Naive thymus-derived CD8-positive, alpha-beta T cell (primary cell): ENCODE results near the gene TMEM86A. TPM values are rescaled to one million over a fixed set of nuclear protein-coding genes. Genes with fewer than 3 reads are reported as not detected.
A peak's percentile ranks its signal among the peaks of the same experiment; 100 is the strongest.

ENCODE experiments used
- ATAC-seq, 2 donors: fragments of 150-1000 bp; cut with Tn5 transposase in 1 of 2; sonication (Bioruptor Pico), chemical (Tn5 transposase) in 1 of 2; 1 replicate in 1 of 2; 2 replicates in 1 of 2; pipeline ENCODE4 v1.10.0; 2021; ENCODE audit warnings: mild to moderate bottlenecking in 2 of 2, moderate library complexity in 2 of 2
- POLR2A ChIA-PET: fragments of 350-600 bp; sonication (Branson Sonifier 250); formaldehyde crosslinking; loops from one replicate; lab custom pipeline; 2021; ENCODE audit warnings: antibody characterized with exemption; lab: Charles Lee
- DNase-seq, 10 donors: peaks; one replicate each; pipeline versions ENCODE4 v3.0.0 to v3.0.0-alpha.2; 2020 to 2022
- H3K27ac Mint-ChIP-seq, 10 donors: one replicate each; pipeline ENCODE4 v1.8.0; 2020 to 2022; ENCODE audit warnings: mild to moderate bottlenecking in 10 of 10, mixed read lengths in 10 of 10, moderate library complexity in 4 of 10, inconsistent platforms in 1 of 10
- H3K27me3 Mint-ChIP-seq, 5 donors: one replicate each; pipeline ENCODE4 v1.8.0; 2021 to 2022; ENCODE audit warnings: mixed read lengths in 5 of 5
- H3K36me3 Mint-ChIP-seq, 3 donors: one replicate each; pipeline ENCODE4 v1.8.0; 2020 to 2022; ENCODE audit warnings: mixed read lengths in 3 of 3, mild to moderate bottlenecking in 2 of 3, inconsistent platforms in 1 of 3
- H3K4me1 Mint-ChIP-seq, 4 donors: one replicate each; pipeline ENCODE4 v1.8.0; 2021 to 2022; ENCODE audit warnings: mixed read lengths in 4 of 4
- H3K4me3 Mint-ChIP-seq, 10 donors: one replicate each; pipeline ENCODE4 v1.8.0; 2020 to 2022; ENCODE audit warnings: mild to moderate bottlenecking in 10 of 10, mixed read lengths in 10 of 10, moderate library complexity in 6 of 10, inconsistent platforms in 1 of 10
- H3K9me3 Mint-ChIP-seq, 9 donors: one replicate each; pipeline ENCODE4 v1.8.0; 2020 to 2022; ENCODE audit warnings: mixed read lengths in 9 of 9, mild to moderate bottlenecking in 3 of 9, inconsistent platforms in 1 of 9, moderate library complexity in 1 of 9
- polyA plus RNA-seq, 3 donors: library from polyadenylated mRNA; unstranded; fragments of 300-500 nt; fragmentation: Illumina TruSeq; gene quantifications; one replicate each; pipeline ENCODE4 v1.2.3, GENCODE V29; 2021
- total RNA-seq, 8 experiments: library from RNA in 2 of 8; stranded (reverse) in 2 of 8; gene quantifications; one replicate each; pipeline ENCODE4 v1.2.3 and lab custom pipeline; 2021 to 2026

The TMEM86A gene
- total and polyA plus RNA-seq, 5 experiments from 2014 or later: 0.43 to 6.7 (median 1.9) TPM

- peaks cover 26 to 46% (median 40%) of the 10 kb centered on the region in 4 donors for H3K4me1 Mint-ChIP-seq
- ATAC-seq (no peak), DNase-seq (no peak)
- POLR2A ChIA-PET: interaction anchor here (0.9 to 1.1 kb wide), 2 partner anchors 68 to 175 kb away, joined by 4 read pairs; partner anchors contain the start of genes SPTY2D1 and TSG101
- no peaks in the 10 kb centered on the region for H3K9me3 Mint-ChIP-seq
- H3K27me3 Mint-ChIP-seq: no peaks in the 10 kb centered on the region
- peak overlapping the region in 2 of 10 donors; percentile 36 to 55 for H3K4me3 Mint-ChIP-seq
- no peaks in the 10 kb centered on the region for H3K36me3 Mint-ChIP-seq
- peak overlapping the region in 3 of 10 donors; percentile 7 to 66 (median 48) for H3K27ac Mint-ChIP-seq
Observed at GRCh38 chr11:18701614-18702216, 3.1 kb downstream of the TMEM86A start.

GRCh38 chr11:18703001-18703763 is 4.6 kb downstream of the TMEM86A start:
- H3K9me3 Mint-ChIP-seq: no peaks in the 10 kb centered on the region
- H3K4me1 Mint-ChIP-seq: peaks cover 25 to 44% (median 40%) of the 10 kb centered on the region in 4 donors
- H3K36me3 Mint-ChIP-seq: no peaks in the 10 kb centered on the region
- no peak for ATAC-seq
- no peaks in the 10 kb centered on the region for H3K27me3 Mint-ChIP-seq
- H3K4me3 Mint-ChIP-seq: peak overlapping the region in 1 of 10 donors; percentile 8
- DNase-seq: no peak
- POLR2A ChIA-PET: interaction anchor here (1.2 kb wide), 1 partner anchor 69 kb away, joined by 3 read pairs; the partner anchor contains the start of gene SPTY2D1
- H3K27ac Mint-ChIP-seq: no peak overlapping the region

GRCh38 chr11:18704045-18704645 is 5.6 kb downstream of the TMEM86A start:
- ATAC-seq: no peak
- no peaks in the 10 kb centered on the region for H3K9me3 Mint-ChIP-seq
- no peak for DNase-seq
- H3K36me3 Mint-ChIP-seq: no peaks in the 10 kb centered on the region
- peak overlapping the region in 4 of 10 donors; percentile 19 to 89 (median 68) for H3K4me3 Mint-ChIP-seq
- POLR2A ChIA-PET: interaction anchor here (1.2 kb wide), 1 partner anchor 70 kb away, joined by 3 read pairs; the partner anchor contains the start of gene SPTY2D1
- peak overlapping the region in 3 of 10 donors; percentile 34 to 81 (median 45) for H3K27ac Mint-ChIP-seq
- H3K27me3 Mint-ChIP-seq: no peaks in the 10 kb centered on the region
- peaks cover 23 to 40% (median 38%) of the 10 kb centered on the region in 4 donors for H3K4me1 Mint-ChIP-seq

GRCh38 chr11:18704698-18705097 is 6.1 kb downstream of the TMEM86A start:
- Mint-ChIP-seq H3K27ac (peak overlapping the region in 6 of 10 donors; percentile 45 to 85 (median 78)), H3K4me1 (peaks cover 23 to 35% (median 33%) of the 10 kb centered on the region in 4 donors), H3K9me3 (no peaks in the 10 kb centered on the region), H3K36me3 (no peaks in the 10 kb centered on the region), H3K27me3 (no peaks in the 10 kb centered on the region), H3K4me3 (peak overlapping the region in 9 of 10 donors; percentile 55 to 100 (median 86))
- POLR2A ChIA-PET: interaction anchor here (1.2 to 3.0 kb wide), 3 partner anchors 32 to 178 kb away, joined by 3 to 16 read pairs (median 10); partner anchors contain the start of genes SPTY2D1 and TSG101
- ATAC-seq (no peak), DNase-seq (no peak)

- POLR2A ChIA-PET: interaction anchor here (0.6 to 3.0 kb wide), 6 partner anchors 16 to 179 kb away, joined by 4 to 20 read pairs (median 8); partner anchors contain the start of genes SPTY2D1 and TSG101
- no peaks in the 10 kb centered on the region for H3K36me3 Mint-ChIP-seq
- peak overlapping the region; percentile 74 to 100 (median 91) for H3K4me3 Mint-ChIP-seq
- DNase-seq (peak in 6 of 10 donors; percentile 10 to 40 (median 30)), ATAC-seq (peak; percentile 42 to 71)
- no peaks in the 10 kb centered on the region for H3K9me3 Mint-ChIP-seq
- H3K27me3 Mint-ChIP-seq: peaks cover 0 to 1% (median 0%) of the 10 kb centered on the region in 5 donors
- H3K27ac Mint-ChIP-seq: peak overlapping the region; percentile 12 to 98 (median 82)
- peaks cover 18 to 28% (median 26%) of the 10 kb centered on the region in 4 donors for H3K4me1 Mint-ChIP-seq
Observed at GRCh38 chr11:18705651-18706281, 7.2 kb downstream of the TMEM86A start.

GRCh38 chr11:18706330-18707243 is 8.0 kb downstream of the TMEM86A start:
- POLR2A ChIA-PET: interaction anchor here (0.6 to 3.0 kb wide), 6 partner anchors 15 to 180 kb away, joined by 4 to 20 read pairs (median 8); partner anchors contain the start of genes SPTY2D1 and TSG101
- H3K9me3 Mint-ChIP-seq: no peaks in the 10 kb centered on the region
- H3K4me1 Mint-ChIP-seq: peaks cover 16 to 27% (median 24%) of the 10 kb centered on the region in 4 donors
- peaks cover 0 to 1% (median 0%) of the 10 kb centered on the region in 5 donors for H3K27me3 Mint-ChIP-seq
- peak overlapping the region; percentile 82 to 98 (median 96) for H3K27ac Mint-ChIP-seq
- ATAC-seq: peak; percentile 83 to 91
- H3K4me3 Mint-ChIP-seq: peak overlapping the region; percentile 86 to 100 (median 94)
- DNase-seq: peak in 9 of 10 donors; percentile 23 to 82 (median 60)
- H3K36me3 Mint-ChIP-seq: no peaks in the 10 kb centered on the region

GRCh38 chr11:18707811-18708340 is 9.3 kb downstream of the TMEM86A start:
- DNase-seq (no peak), ATAC-seq (no peak)
- H3K27ac Mint-ChIP-seq: peak overlapping the region in 5 of 10 donors; percentile 42 to 98 (median 97)
- peak overlapping the region in 7 of 10 donors; percentile 16 to 98 (median 89) for H3K4me3 Mint-ChIP-seq
- no peaks in the 10 kb centered on the region for H3K36me3 Mint-ChIP-seq
- H3K9me3 Mint-ChIP-seq: no peaks in the 10 kb centered on the region
- peaks cover 0 to 1% (median 0%) of the 10 kb centered on the region in 5 donors for H3K27me3 Mint-ChIP-seq
- H3K4me1 Mint-ChIP-seq: peaks cover 15 to 27% (median 24%) of the 10 kb centered on the region in 4 donors
- POLR2A ChIA-PET: interaction anchor here (0.6 to 3.0 kb wide), 3 partner anchors 74 to 181 kb away, joined by 5 to 20 read pairs (median 16); partner anchors contain the start of genes SPTY2D1 and TSG101

- Mint-ChIP-seq H3K9me3 (no peaks in the 10 kb centered on the region), H3K27me3 (peaks cover 0 to 1% (median 0%) of the 10 kb centered on the region in 5 donors), H3K4me3 (no peak overlapping the region), H3K27ac (peak overlapping the region in 2 of 10 donors; percentile 52 to 72), H3K36me3 (no peaks in the 10 kb centered on the region), H3K4me1 (peaks cover 15 to 25% (median 23%) of the 10 kb centered on the region in 4 donors)
- POLR2A ChIA-PET: no interaction called here
- DNase-seq (no peak), ATAC-seq (no peak)
Observed at GRCh38 chr11:18709414-18709813, 10.8 kb downstream of the TMEM86A start.

- H3K27me3 Mint-ChIP-seq: peaks cover 0 to 1% (median 0%) of the 10 kb centered on the region in 5 donors
- no peaks in the 10 kb centered on the region for H3K36me3 Mint-ChIP-seq
- H3K4me1 Mint-ChIP-seq: peaks cover 9 to 14% (median 13%) of the 10 kb centered on the region in 4 donors
- POLR2A ChIA-PET: no interaction called here
- no peak for ATAC-seq
- no peaks in the 10 kb centered on the region for H3K9me3 Mint-ChIP-seq
- DNase-seq: no peak
- no peak overlapping the region for H3K4me3 Mint-ChIP-seq
- H3K27ac Mint-ChIP-seq: no peak overlapping the region
Observed at GRCh38 chr11:18710545-18710944, 12.0 kb downstream of the TMEM86A start.

- POLR2A ChIA-PET: interaction anchor here (0.7 kb wide), 1 partner anchor 80 kb away, joined by 5 read pairs; the partner anchor contains the start of gene SPTY2D1
- Mint-ChIP-seq H3K27me3 (peaks cover 0 to 1% (median 0%) of the 10 kb centered on the region in 5 donors), H3K36me3 (no peaks in the 10 kb centered on the region), H3K4me1 (no peaks in the 10 kb centered on the region), H3K4me3 (no peak overlapping the region), H3K9me3 (no peaks in the 10 kb centered on the region), H3K27ac (peak overlapping the region in 1 of 10 donors; percentile 28)
- ATAC-seq (no peak), DNase-seq (no peak)
Observed at GRCh38 chr11:18713646-18714442, 15.3 kb downstream of the TMEM86A start.
